Trophoblast cell (in vitro differentiated cells and primary cell): ENCODE results near the gene CNOT1.

Source experiments
- DNase-seq, 2 donors: peaks; one replicate each; pipeline ENCODE4 v3.0.0-alpha.2; 2016
- H2AFZ ChIP-seq: 2 replicates; pipeline ENCODE4 v1.6.1; 2013; ENCODE audit warnings: low read length, moderate library complexity, mild to moderate bottlenecking; ENCODE audit not compliant: insufficient read depth, poor library complexity
- H2AK5ac ChIP-seq: 2 replicates; pipeline ENCODE4 v1.6.1; 2013; ENCODE audit warnings: mild to moderate bottlenecking, low read length
- H2BK120ac ChIP-seq: 2 replicates; pipeline ENCODE4 v1.6.1; 2013; ENCODE audit warnings: low read length, mild to moderate bottlenecking, moderate library complexity; ENCODE audit not compliant: insufficient read depth, poor library complexity
- H2BK12ac ChIP-seq: 2 replicates; pipeline ENCODE4 v1.6.1; 2013; ENCODE audit warnings: mild to moderate bottlenecking, low read length, moderate library complexity
- H2BK5ac ChIP-seq: 2 replicates; pipeline ENCODE4 v1.6.1; 2013; ENCODE audit warnings: low read length, low read depth, moderate library complexity, mild to moderate bottlenecking; ENCODE audit not compliant: poor library complexity
- H3K14ac ChIP-seq: 2 replicates; pipeline ENCODE4 v1.6.1; 2013; ENCODE audit warnings: mild to moderate bottlenecking, low read length
- H3K18ac ChIP-seq: 2 replicates; pipeline ENCODE4 v1.6.1; 2013; ENCODE audit warnings: mild to moderate bottlenecking, low read length
- H3K23ac ChIP-seq: 2 replicates; pipeline ENCODE4 v1.6.1; 2013; ENCODE audit warnings: low read length
- H3K27ac ChIP-seq: 2 replicates; pipeline ENCODE4 v1.5.1; 2013; ENCODE audit warnings: low read depth, mild to moderate bottlenecking, inconsistent platforms, low read length, moderate library complexity
- H3K27me3 ChIP-seq: 2 replicates; pipeline ENCODE4 v1.6.1; 2013; ENCODE audit warnings: inconsistent platforms, mild to moderate bottlenecking, low read length, moderate library complexity; ENCODE audit not compliant: insufficient read depth
- H3K36me3 ChIP-seq, 2 experiments: 1 replicate in 1 of 2; 2 replicates in 1 of 2; pipeline ENCODE4 v1.6.1; 2013; ENCODE audit warnings: low read length in 2 of 2, mild to moderate bottlenecking in 2 of 2, moderate library complexity in 1 of 2; ENCODE audit not compliant: insufficient read depth in 2 of 2, control insufficient read depth in 1 of 2
- H3K4ac ChIP-seq: 2 replicates; pipeline ENCODE4 v1.6.1; 2013; ENCODE audit warnings: low read depth, mild to moderate bottlenecking, low read length, moderate library complexity
- H3K4me1 ChIP-seq, 2 experiments: 1 replicate in 1 of 2; 2 replicates in 1 of 2; pipeline ENCODE4 v1.6.1; 2013; ENCODE audit warnings: low read length in 2 of 2, mild to moderate bottlenecking in 2 of 2, moderate library complexity in 1 of 2; ENCODE audit not compliant: insufficient read depth in 2 of 2, control insufficient read depth in 1 of 2
- H3K4me2 ChIP-seq: 2 replicates; pipeline ENCODE4 v1.6.1; 2013; ENCODE audit warnings: inconsistent platforms, mild to moderate bottlenecking, low read length, moderate library complexity
- H3K4me3 ChIP-seq: 2 replicates; pipeline ENCODE4 v1.5.1; 2013; ENCODE audit warnings: mild to moderate bottlenecking, low read depth, low read length, inconsistent platforms
- H3K79me1 ChIP-seq: one replicate; pipeline ENCODE4 v1.6.1; 2013; ENCODE audit warnings: low read length
- H3K79me2 ChIP-seq: 2 replicates; pipeline ENCODE4 v1.6.1; 2013; ENCODE audit warnings: low read length, mild to moderate bottlenecking; ENCODE audit not compliant: control insufficient read depth, insufficient read depth, poor library complexity
- H3K9ac ChIP-seq: 2 replicates; pipeline ENCODE4 v1.6.1; 2013; ENCODE audit warnings: mild to moderate bottlenecking, low read length
- H3K9me3 ChIP-seq: 2 replicates; pipeline ENCODE4 v1.6.1; 2013; ENCODE audit warnings: low read depth, mild to moderate bottlenecking, control low read depth, inconsistent platforms, low read length; ENCODE audit not compliant: insufficient read depth
- H4K12ac ChIP-seq: 2 replicates; pipeline ENCODE4 v1.6.1; 2013; ENCODE audit warnings: low read depth, mild to moderate bottlenecking, low read length, moderate library complexity
- H4K8ac ChIP-seq: 2 replicates; pipeline ENCODE4 v1.6.1; 2013; ENCODE audit warnings: low read depth, mild to moderate bottlenecking, low read length, moderate library complexity
- H4K91ac ChIP-seq: one replicate; pipeline ENCODE4 v1.6.1; 2013; ENCODE audit warnings: low read depth, mild to moderate bottlenecking, low read length, moderate library complexity
- WGBS: extraction: QIAGEN DNeasy Blood & Tissue Kit; methylation state at CpG from one replicate; pipeline ENCODE4 v1.1.7; 2013; ENCODE audit warnings: missing lambda C conversion rate; ENCODE audit not compliant: insufficient read length, insufficient coverage; ENCODE audit errors: extremely low coverage; 5-methylcytosine and 5-hydroxymethylcytosine counted together

CNOT1 gene

DNA sequence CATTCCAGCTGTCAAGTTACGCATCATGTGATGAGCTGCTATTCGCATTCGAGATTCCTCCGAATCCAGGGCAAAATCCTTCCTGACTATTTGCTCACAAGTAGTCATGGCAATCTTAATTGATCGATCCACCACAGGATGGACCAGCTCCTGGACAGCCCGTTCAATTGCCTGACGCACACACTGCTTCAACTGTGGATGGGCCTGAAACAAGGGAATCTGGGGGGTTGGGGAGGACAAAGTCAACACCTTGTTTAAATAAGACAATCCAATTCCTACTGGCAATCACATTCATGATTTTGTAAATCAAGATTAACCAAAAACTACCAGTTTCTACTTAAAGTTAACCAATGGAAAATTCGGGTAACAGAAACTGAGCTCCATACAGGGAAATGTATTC is 85.9 kb downstream of the CNOT1 start:
- Histone ChIP-seq H3K14ac (no peak overlapping the region), H3K4ac (no peak overlapping the region), H3K9ac (no peak overlapping the region), H2AK5ac (no peak overlapping the region), H3K4me2 (no peak overlapping the region), H3K4me3 (no peak overlapping the region), H3K27ac (no peak overlapping the region), H3K79me2 (no peaks in the 10 kb centered on the region), H3K9me3 (no peaks in the 10 kb centered on the region), H3K79me1 (no peaks in the 10 kb centered on the region), H4K91ac (no peak overlapping the region), H3K27me3 (no peaks in the 10 kb centered on the region), H4K12ac (no peak overlapping the region), H2AFZ (no peak overlapping the region), H2BK12ac (no peak overlapping the region), H2BK5ac (no peak overlapping the region), H4K8ac (no peak overlapping the region), H2BK120ac (no peak overlapping the region), H3K23ac (no peak overlapping the region), H3K36me3 (peaks cover 21 to 52% of the 10 kb centered on the region in 2 experiments), H3K18ac (no peak overlapping the region), H3K4me1 (no peaks in the 10 kb centered on the region)
- DNase-seq, result no peak
- no CpG with 5 or more reads among the region's 8 CpGs for WGBS

DNA sequence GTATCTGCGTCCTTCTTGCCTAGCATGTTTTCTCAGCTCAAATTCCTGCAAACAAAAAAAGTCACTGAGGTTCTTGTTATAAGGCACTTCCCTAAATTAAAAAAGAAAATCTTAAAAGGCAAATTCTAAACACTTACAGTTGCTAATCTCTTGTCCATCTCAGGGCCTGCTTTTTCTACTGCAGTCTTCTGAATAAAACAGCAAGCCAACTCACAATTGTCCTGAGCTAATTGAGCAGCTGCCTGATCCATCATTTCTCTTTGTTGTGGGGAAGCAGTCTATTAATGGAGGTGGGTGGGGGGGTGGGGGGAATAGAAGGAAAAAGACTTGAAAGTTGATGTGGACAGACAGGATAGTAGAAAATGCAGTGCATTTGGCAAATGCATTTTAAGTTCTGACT is 87.3 kb downstream of the CNOT1 start:
- Histone ChIP-seq H3K79me2 (no peaks in the 10 kb centered on the region), H4K8ac (no peak overlapping the region), H3K4ac (no peak overlapping the region), H3K4me2 (no peak overlapping the region), H3K79me1 (no peaks in the 10 kb centered on the region), H4K91ac (no peak overlapping the region), H3K9ac (no peak overlapping the region), H3K23ac (no peak overlapping the region), H2BK120ac (no peak overlapping the region), H4K12ac (no peak overlapping the region), H3K14ac (no peak overlapping the region), H3K18ac (no peak overlapping the region), H2BK12ac (no peak overlapping the region), H3K4me1 (no peaks in the 10 kb centered on the region), H3K27ac (no peak overlapping the region), H3K27me3 (no peaks in the 10 kb centered on the region), H2BK5ac (no peak overlapping the region), H2AFZ (no peak overlapping the region), H3K36me3 (peaks cover 22 to 58% of the 10 kb centered on the region in 2 experiments), H2AK5ac (no peak overlapping the region), H3K4me3 (no peak overlapping the region), H3K9me3 (no peaks in the 10 kb centered on the region)
- no peak for DNase-seq
- no CpG with 5 or more reads among the region's 1 CpG for WGBS

DNA sequence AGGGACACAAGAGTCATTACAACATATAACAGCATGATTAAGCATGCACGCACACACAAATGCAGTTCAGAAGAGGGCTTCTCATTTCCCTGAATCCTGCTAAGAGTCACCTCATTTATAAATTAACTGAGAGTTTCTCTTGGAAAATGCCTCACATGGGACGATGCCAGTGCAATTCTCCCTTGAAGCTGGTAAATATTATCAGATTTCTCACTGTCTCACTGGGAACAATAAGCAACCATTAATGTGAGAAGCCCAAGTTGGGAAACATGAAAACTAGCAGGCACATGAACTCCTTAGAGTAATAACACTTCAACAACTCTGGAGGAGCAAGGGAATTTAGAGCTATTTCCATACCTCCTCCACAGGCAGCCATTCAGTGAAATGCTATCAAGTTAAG is 87.9 kb downstream of the CNOT1 start:
- Histone ChIP-seq H4K12ac (no peak overlapping the region), H3K79me2 (no peaks in the 10 kb centered on the region), H3K23ac (no peak overlapping the region), H2BK12ac (no peak overlapping the region), H4K8ac (no peak overlapping the region), H3K9me3 (no peaks in the 10 kb centered on the region), H3K9ac (no peak overlapping the region), H3K4me1 (no peaks in the 10 kb centered on the region), H3K14ac (no peak overlapping the region), H2BK120ac (no peak overlapping the region), H4K91ac (no peak overlapping the region), H2AK5ac (no peak overlapping the region), H3K36me3 (peaks cover 25 to 64% of the 10 kb centered on the region in 2 experiments), H3K4me2 (no peak overlapping the region), H3K27ac (no peak overlapping the region), H2BK5ac (no peak overlapping the region), H3K79me1 (no peaks in the 10 kb centered on the region), H3K4me3 (no peak overlapping the region), H3K27me3 (no peaks in the 10 kb centered on the region), H2AFZ (no peak overlapping the region), H3K18ac (no peak overlapping the region), H3K4ac (no peak overlapping the region)
- DNase-seq, result no peak
- WGBS, result no CpG with 5 or more reads among the region's 2 CpGs

DNA sequence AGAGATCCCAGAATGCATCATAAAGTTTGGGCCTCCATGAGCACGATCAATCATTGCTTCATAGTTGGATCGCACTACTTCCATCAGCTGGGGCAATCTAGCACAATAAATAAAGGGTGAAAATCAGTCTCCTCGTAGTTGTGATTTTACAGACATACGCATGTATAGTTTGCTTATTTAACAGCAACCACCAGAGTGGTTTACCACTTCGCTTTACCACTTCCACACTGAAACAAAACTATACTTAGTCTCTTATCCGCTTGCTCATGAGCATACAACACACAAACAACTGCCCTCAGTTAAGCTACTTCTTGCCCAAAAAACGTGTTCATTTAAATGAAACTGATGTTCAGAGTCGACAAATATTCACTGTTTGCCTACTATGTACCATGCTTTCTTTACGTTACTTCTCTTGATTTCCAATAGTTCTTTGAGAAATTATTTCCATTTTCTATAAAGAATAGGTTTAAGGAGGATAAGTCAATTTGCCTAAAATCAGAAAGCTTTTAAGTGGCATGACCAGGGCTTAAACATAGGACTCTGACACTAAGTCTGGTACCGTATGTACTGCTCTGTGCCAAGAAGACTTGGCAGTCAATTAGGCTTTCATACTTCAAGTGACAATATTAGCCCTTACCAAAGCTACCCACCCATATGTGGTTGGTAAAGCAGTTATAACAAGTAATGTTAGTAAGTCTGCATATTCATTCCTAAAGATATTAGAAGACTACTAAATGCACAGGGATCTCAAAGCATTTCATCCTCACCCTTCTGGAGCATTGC is 92.3 kb downstream of the CNOT1 start:
- Histone ChIP-seq H2BK120ac (no peak overlapping the region), H2AFZ (no peak overlapping the region), H4K91ac (no peak overlapping the region), H3K27ac (no peak overlapping the region), H3K4me3 (no peak overlapping the region), H3K4me1 (no peaks in the 10 kb centered on the region), H3K79me1 (no peaks in the 10 kb centered on the region), H2BK5ac (no peak overlapping the region), H3K4ac (no peak overlapping the region), H2BK12ac (no peak overlapping the region), H2AK5ac (no peak overlapping the region), H3K23ac (no peak overlapping the region), H3K4me2 (no peak overlapping the region), H3K18ac (no peak overlapping the region), H3K27me3 (no peaks in the 10 kb centered on the region), H4K8ac (no peak overlapping the region), H3K36me3 (peaks cover 26 to 66% of the 10 kb centered on the region in 2 experiments), H4K12ac (no peak overlapping the region), H3K14ac (no peak overlapping the region), H3K9ac (no peak overlapping the region), H3K9me3 (no peaks in the 10 kb centered on the region), H3K79me2 (no peaks in the 10 kb centered on the region)
- DNase-seq, result no peak
- WGBS, result no CpG with 5 or more reads among the region's 10 CpGs
